Medulla oblongata (tissue), 1 donor: ENCODE results near the gene CATSPERE.
"Not testable (repeated sequence)": the region's sequence is repeated elsewhere in the genome, so short reads cannot be mapped to it uniquely, and the experiment has no call there.

Experiments used
- DNase-seq: peaks from one replicate; pipeline ENCODE4 v3.0.0-alpha.2; 2015; ENCODE audit errors: extremely low spot score

The CATSPERE gene

GRCh38 chr1:244662599-244662998, 201.5 kb downstream of the CATSPERE start:
- DNase-seq = no peak

- DNase-seq = no peak
Observed at GRCh38 chr1:244664353-244664752, 203.3 kb downstream of the CATSPERE start.

GRCh38 chr1:244665771-244666217, 204.7 kb downstream of the CATSPERE start:
- peak; percentile 16 for DNase-seq

- DNase-seq = not testable (repeated sequence)
Observed at GRCh38 chr1:244666672-244667418, 205.8 kb downstream of the CATSPERE start.

GRCh38 chr1:244667797-244668196, 206.7 kb downstream of the CATSPERE start:
- DNase-seq = no peak

GRCh38 chr1:244672946-244673682, 212.0 kb downstream of the CATSPERE start:
- DNase-seq = no peak

- DNase-seq = no peak
Observed at GRCh38 chr1:244674446-244674845, 213.4 kb downstream of the CATSPERE start.

- no peak for DNase-seq
Observed at GRCh38 chr1:244675167-244675566, 214.1 kb downstream of the CATSPERE start.

- no peak for DNase-seq
Observed at GRCh38 chr1:244678697-244679096, 217.6 kb downstream of the CATSPERE start.

- DNase-seq = no peak
Observed at GRCh38 chr1:244680667-244681066, 219.6 kb downstream of the CATSPERE start.

GRCh38 chr1:244682087-244682486, 221.0 kb downstream of the CATSPERE start:
- DNase-seq = not testable (repeated sequence)
